Stimulated activated CD4-positive, alpha-beta T cell treated with anti-CD3 and anti-CD28 coated beads, Interleukin-15, amount 100 ng/mL, for 1 hour (primary cell): ENCODE data around the gene FAM43B.

Experiments used
- DNase-seq, 2 donors: peaks; one replicate each; pipeline ENCODE4 v3.0.0-alpha.2; 2020; ENCODE audit warnings: low read depth in 1 of 2, low spot score in 1 of 2

FAM43B gene

GRCh38 chr1:20551161-20551560 lies 1.2 kb upstream of the FAM43B start:
- DNase-seq = no peak

- no peak for DNase-seq
Measured at GRCh38 chr1:20552728-20553445, 514 bp downstream of the FAM43B start.

- no peak for DNase-seq
Measured at GRCh38 chr1:20555025-20555757, 2.8 kb downstream of the FAM43B start.

GRCh38 chr1:20555758-20556120 lies 3.4 kb downstream of the FAM43B start:
- no peak for DNase-seq

GRCh38 chr1:20558191-20558590 lies 5.8 kb downstream of the FAM43B start:
- no peak for DNase-seq

- no peak for DNase-seq
Measured at GRCh38 chr1:20560966-20561365, 8.6 kb downstream of the FAM43B start.

GRCh38 chr1:20565234-20565633 lies 12.9 kb downstream of the FAM43B start:
- no peak for DNase-seq

GRCh38 chr1:20569523-20570098 lies 17.2 kb downstream of the FAM43B start:
- DNase-seq = no peak

- no peak for DNase-seq
Measured at GRCh38 chr1:20571427-20571826, 19.1 kb downstream of the FAM43B start.

- no peak for DNase-seq
Measured at GRCh38 chr1:20573987-20574386, 21.6 kb downstream of the FAM43B start.

GRCh38 chr1:20574686-20575540 lies 22.5 kb downstream of the FAM43B start:
- peak; percentile 4 to 38 for DNase-seq

- no peak for DNase-seq
Measured at GRCh38 chr1:20575541-20576336, 23.4 kb downstream of the FAM43B start.

GRCh38 chr1:20578062-20578461 lies 25.7 kb downstream of the FAM43B start:
- no peak for DNase-seq

- no peak for DNase-seq
Measured at GRCh38 chr1:20578721-20579395, 26.5 kb downstream of the FAM43B start.

- DNase-seq = no peak
Measured at GRCh38 chr1:20584890-20585289, 32.5 kb downstream of the FAM43B start.

- no peak for DNase-seq
Measured at GRCh38 chr1:20586953-20587660, 34.7 kb downstream of the FAM43B start.

GRCh38 chr1:20587661-20588053 lies 35.3 kb downstream of the FAM43B start:
- no peak for DNase-seq

GRCh38 chr1:20588634-20589225 lies 36.4 kb downstream of the FAM43B start, which contains the start of gene CDA:
CDA (plus strand) TSS chr1:20589097; CDS start chr1:20589130, 33 bp downstream.
- no peak for DNase-seq
